GM18909 (cell line): Measurements from ENCODE around the gene XIRP1.
"Not testable (repeated sequence)": the region's sequence is repeated elsewhere in the genome, so short reads cannot be mapped to it uniquely, and the experiment has no call there.

Source experiments
- ATAC-seq: cut with Tn5 transposase; IDR thresholded peaks from one replicate; pipeline ENCODE4 v1.9.1; 2021; ENCODE audit warnings: mild to moderate bottlenecking; ENCODE audit not compliant: unreplicated experiment, poor library complexity

The XIRP1 gene

GRCh38 chr3:39186692-39187151, 5.7 kb downstream of the XIRP1 start:
- ATAC-seq, result no peak

GRCh38 chr3:39185959-39186691, 6.3 kb downstream of the XIRP1 start:
- no peak for ATAC-seq

GRCh38 chr3:39185326-39185958, 7.0 kb downstream of the XIRP1 start:
- no peak for ATAC-seq

- no peak for ATAC-seq
Measured at GRCh38 chr3:39184968-39185285, 7.5 kb downstream of the XIRP1 start.

GRCh38 chr3:39184081-39184967, 8.1 kb downstream of the XIRP1 start:
- ATAC-seq, result no peak

- ATAC-seq, result no peak
Measured at GRCh38 chr3:39183211-39184080, 8.9 kb downstream of the XIRP1 start.

GRCh38 chr3:39181408-39182335, 10.7 kb downstream of the XIRP1 start:
- no peak for ATAC-seq

- ATAC-seq, result peak; percentile 92
Measured at GRCh38 chr3:39180546-39181346, 11.6 kb downstream of the XIRP1 start.

GRCh38 chr3:39180183-39180545, 12.2 kb downstream of the XIRP1 start:
- no peak for ATAC-seq

- no peak for ATAC-seq
Measured at GRCh38 chr3:39178553-39178952, 13.8 kb downstream of the XIRP1 start.

- ATAC-seq, result peak; percentile 46
Measured at GRCh38 chr3:39177708-39178332, 14.6 kb downstream of the XIRP1 start.

- ATAC-seq, result no peak
Measured at GRCh38 chr3:39176025-39176714, 16.2 kb downstream of the XIRP1 start.

GRCh38 chr3:39173318-39174125, 18.9 kb downstream of the XIRP1 start:
- ATAC-seq, result no peak

GRCh38 chr3:39171860-39172259, 20.5 kb downstream of the XIRP1 start:
- ATAC-seq, result no peak

- not testable (repeated sequence) for ATAC-seq
Measured at GRCh38 chr3:39170877-39171276, 21.5 kb downstream of the XIRP1 start.

- no peak for ATAC-seq
Measured at GRCh38 chr3:39170461-39170860, 21.9 kb downstream of the XIRP1 start.

- no peak for ATAC-seq
Measured at GRCh38 chr3:39169712-39170111, 22.7 kb downstream of the XIRP1 start.
